Ovary (tissue), 3 donors: ENCODE data around the gene TERB1.

Source experiments
- CTCF ChIP-seq, 3 donors: fragments of 450-650 bp in 2 of 3; fragments of 200-600 bp in 1 of 3; IDR thresholded peaks; one replicate each; pipeline versions ENCODE4 v1.5.1 to v1.8.0; 2016 to 2022; ENCODE audit warnings: antibody characterized with exemption in 3 of 3, mild to moderate bottlenecking in 1 of 3
- POLR2A ChIP-seq: fragments of 450-650 bp; IDR thresholded peaks from one replicate; pipeline ENCODE4 v1.6.1; 2017; ENCODE audit warnings: antibody characterized with exemption, mild to moderate bottlenecking, moderate library complexity
- donor health status: DM: no; HTN: no; CAD: no.

- TF ChIP-seq POLR2A (no peak), CTCF (IDR thresholded peaks at IDR 0.05) (no peak)
Observed at GRCh38 chr16:66752958-66753357, 48.4 kb downstream of the TERB1 start.
